NCI-H226 (cell line): ENCODE data around the gene APOBEC3G.
"Not testable (repeated sequence)": the region's sequence is repeated elsewhere in the genome, so short reads cannot be mapped to it uniquely, and the experiment has no call there.

Source experiments
- DNase-seq: peaks from one replicate; pipeline ENCODE4 v3.0.0-alpha.2; 2015

APOBEC3G gene

DNA sequence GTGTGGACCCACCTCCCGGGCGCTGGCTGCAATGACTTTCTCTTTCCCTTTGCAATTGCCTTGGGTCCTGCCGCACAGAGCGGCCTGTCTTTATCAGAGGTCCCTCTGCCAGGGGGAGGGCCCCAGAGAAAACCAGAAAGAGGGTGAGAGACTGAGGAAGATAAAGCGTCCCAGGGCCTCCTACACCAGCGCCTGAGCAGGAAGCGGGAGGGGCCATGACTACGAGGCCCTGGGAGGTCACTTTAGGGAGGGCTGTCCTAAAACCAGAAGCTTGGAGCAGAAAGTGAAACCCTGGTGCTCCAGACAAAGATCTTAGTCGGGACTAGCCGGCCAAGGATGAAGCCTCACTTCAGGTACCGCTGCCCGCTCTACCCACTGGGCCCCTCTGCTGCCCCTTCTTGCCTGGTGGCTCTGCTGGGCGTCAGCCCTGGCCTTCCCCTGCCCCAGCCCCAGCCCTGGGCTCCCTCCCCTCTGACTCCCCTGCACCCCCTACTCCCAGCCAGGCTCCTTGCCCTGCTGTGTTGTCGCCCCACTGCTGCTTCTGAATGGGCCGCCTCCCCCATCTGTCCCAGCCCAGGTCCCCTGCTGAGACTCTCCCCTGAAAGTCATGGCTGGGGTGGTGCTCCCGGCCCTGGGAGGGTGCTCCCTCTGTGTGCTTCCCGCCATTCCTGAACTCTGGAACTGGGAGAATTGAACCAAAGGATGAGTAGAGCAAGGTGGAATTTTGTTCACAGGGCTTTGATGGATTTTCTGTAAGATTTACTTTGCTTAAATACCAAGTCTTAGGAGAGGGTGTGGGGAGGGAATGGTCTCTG is at the start of gene APOBEC3G:
Gene APOBEC3G, plus strand, starts transcription at position 250 of the 815 bp plus-strand sequence. Its CDS starts 87 bp downstream, at position 337.
- DNase-seq = not testable (repeated sequence)

DNA sequence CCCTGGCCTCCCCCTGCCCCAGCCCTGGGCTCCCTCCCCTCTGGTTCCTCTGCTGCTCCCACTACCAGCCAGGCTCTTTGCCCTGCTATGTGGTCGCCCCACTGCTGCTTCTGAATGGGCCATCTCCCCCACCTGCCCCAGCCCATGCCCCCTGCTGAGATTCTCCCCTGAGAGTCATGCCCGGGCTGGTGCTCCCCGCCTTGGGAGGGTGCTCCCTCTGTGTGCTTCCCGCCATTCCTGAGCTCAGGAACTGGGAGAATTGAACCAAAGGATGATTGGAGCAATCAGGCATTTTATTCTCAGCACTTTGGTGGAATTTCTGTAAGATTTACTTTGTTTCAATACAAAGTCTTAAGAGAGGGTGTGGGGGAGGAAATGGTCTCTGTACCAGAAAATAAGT is 49.4 kb upstream of the APOBEC3G start:
- DNase-seq = no peak

DNA sequence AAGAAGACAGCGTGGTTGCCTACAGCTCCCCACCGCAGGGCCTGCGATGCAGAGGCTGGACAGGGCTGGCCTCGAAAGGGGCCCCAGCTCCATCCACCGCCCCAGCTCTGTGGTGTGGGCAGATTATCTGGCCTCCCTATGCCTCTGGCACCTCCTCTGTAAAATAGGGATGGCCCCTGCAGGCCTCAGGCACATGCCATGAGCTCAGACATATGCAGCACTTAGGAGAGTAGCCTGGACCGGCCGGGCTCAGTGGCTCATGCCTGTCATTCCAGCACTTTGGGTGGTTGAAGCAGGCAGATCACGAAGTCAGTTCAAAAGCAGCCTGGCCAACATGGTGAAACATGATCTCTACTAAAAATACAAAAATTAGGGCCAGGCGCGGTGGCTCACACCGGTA is 48.8 kb upstream of the APOBEC3G start:
- DNase-seq = no peak

DNA sequence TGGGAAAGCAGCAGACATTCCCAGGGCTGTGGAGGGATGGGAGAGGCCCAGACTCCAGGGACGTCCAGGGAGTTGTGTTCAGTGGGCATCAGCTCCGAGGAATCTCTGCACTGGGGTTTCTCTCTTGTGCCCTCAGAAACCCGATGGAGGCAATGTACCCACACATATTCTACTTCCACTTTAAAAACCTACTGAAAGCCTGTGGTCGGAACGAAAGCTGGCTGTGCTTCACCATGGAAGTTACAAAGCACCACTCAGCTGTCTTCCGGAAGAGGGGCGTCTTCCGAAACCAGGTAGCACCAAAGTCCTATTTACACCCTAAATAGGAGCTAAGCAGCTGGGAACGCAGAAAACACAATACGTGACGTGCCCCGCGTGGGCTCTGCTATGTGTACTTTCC is 47.8 kb upstream of the APOBEC3G start:
- no peak for DNase-seq

DNA sequence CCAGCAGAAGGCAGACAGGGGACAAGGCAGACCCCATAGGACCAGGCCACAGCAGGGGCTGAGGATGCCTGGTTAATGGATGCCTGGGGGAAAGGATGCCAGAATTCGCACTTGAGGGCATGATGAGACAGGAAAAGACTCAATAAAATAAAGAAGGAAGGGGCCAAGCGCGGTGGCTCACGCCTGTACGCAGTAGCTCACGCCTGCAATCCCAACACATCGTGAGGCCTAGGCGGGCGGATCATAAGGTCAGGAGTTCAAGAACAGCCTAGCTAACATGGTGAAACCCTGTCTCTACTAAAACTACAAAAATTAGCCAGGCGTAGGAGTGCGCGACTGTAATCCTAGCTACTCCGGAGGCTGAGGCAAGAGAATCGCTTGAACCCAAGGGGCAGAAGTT is 46.4 kb upstream of the APOBEC3G start:
- DNase-seq = no peak

DNA sequence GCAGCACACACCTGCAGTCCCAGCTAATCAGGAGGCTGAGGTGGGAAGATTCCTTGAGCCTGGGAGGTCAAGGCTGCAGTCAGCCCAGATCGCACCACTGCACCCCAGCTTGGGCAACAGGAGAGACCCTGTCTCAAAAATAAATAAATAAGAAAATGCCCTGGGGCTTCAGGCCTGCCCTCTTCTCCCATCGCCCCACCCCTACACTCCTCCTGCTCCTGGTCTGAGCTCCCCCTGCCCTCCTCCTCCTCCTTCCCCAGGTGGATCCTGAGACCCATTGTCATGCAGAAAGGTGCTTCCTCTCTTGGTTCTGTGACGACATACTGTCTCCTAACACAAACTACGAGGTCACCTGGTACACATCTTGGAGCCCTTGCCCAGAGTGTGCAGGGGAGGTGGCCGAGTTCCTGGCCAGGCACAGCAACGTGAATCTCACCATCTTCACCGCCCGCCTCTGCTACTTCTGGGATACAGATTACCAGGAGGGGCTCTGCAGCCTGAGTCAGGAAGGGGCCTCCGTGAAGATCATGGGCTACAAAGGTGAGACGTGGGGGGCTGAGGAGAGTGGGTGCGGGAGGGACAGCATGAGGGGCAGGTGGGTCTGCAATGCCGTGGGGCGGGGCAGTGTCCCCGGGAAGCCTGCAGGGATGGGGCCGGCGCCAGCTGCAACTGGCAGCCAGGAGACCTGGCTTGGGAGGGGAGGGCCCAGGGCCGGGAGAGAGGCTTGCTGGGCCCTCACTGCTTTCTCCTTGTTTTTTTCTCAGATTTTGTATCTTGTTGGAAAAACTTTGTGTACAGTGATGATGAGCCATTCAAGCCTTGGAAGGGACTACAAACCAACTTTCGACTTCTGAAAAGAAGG is 45.4 kb upstream of the APOBEC3G start:
- DNase-seq = not testable (repeated sequence)

DNA sequence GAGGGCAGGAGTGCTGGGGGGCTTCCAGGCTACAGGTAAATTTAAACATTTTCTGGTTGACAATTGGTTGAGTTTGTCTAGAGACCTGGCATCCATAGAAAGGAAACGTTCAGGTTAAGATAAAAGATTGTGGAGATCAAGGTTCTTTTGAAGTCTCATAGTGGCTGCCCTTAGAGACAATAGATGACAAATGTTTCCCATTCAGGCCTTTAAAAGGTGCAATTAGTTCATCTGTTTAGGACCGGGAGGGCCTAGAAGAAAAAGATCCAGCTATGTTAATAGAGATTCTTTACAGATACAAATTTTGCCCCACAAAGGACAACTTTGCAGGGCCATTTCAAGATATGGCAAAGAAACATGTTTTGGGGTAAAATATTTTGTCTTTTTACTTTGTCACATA is 40.0 kb upstream of the APOBEC3G start:
- not testable (repeated sequence) for DNase-seq

DNA sequence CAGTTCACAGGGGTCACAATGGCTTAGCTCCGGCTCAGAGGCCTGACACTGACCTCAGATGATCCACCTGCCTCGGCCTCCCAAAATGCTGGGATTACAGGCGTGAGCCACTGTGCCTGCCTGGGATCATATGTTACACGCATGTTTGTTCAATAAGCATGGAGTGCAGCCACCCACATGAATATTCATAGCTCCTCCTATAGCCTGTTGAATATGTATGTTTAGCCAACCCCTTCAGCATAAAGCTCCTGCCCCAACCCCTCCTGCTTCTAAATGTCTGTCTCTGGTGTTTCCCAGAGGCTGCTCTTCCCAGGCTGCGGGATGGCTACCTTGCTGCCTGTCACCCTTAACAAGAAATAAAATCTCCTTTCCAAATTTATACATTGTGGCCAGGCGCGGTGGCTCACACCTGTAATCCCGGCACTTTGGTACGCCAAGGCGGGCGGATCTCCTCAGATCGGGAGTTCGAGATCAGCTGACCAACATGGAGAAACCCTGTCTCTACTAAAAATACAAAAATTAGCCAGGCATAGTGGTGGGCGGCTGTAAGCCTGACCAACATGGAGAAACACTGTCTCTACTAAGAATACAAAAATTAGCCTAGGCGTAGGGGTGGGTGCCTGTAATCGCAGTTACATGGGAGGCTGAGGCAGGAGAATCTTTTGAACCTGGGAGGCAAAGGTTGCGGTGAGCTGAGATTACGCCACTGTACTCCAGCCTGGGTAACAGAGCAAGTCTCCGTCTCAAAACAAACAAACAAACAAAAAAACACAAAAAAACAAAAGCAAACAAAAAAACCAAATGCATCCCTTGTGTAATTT is 37.6 kb upstream of the APOBEC3G start:
- DNase-seq = no peak

DNA sequence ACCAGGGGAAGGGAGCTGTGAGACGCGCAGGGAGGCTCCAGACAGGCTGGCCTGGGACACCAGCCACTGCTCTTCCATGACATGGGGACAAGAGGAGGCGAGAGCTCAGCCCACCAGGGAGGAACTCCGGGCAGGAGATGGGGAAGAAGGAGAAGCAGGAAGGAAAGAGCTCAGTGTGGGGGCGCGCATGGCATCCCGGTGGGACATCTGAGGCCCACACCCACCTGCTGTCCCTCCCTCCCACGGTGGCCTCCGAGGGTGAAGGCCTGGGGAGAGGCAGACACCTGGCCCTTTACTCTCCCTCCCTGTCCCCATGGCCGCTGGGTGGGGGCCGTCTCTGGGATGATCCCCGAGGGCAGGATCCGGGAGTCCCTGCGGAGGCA is 36.9 kb upstream of the APOBEC3G start:
- not testable (repeated sequence) for DNase-seq

DNA sequence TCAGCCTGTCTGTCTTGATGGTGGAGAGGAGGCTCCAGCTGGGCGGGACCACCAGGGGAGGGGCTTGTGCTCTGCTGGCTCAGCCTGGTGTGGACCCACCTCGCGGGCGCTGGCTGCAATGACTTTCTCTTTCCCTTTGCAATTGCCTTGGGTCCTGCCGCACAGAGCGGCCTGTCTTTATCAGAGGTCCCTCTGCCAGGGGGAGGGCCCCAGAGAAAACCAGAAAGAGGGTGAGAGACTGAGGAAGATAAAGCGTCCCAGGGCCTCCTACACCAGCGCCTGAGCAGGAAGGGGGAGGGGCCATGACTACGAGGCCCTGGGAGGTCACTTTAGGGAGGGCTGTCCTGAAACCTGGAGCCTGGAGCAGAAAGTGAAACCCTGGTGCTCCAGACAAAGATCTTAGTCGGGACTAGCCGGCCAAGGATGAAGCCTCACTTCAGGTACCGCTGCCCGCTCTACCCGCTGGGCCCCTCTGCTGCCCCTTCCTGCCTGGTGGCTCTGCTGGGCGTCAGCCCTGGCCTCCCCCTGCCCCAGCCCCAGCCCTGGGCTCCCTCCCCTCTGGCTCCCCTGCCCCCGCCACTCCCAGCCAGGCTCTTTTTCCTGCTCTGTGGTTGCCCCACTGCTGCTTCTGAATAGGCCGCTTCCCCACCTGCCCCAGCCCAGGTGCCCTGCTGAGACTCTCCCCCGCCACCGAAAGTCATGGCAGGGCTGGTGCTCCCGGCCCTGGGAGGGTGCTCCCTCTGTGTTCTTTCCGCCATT is 36.4 kb upstream of the APOBEC3G start, which contains the start of gene APOBEC3F:
Gene APOBEC3F, plus strand, starts transcription at position 327 of the 759 bp plus-strand sequence. Its CDS starts 97 bp downstream, at position 424.
- not testable (repeated sequence) for DNase-seq

DNA sequence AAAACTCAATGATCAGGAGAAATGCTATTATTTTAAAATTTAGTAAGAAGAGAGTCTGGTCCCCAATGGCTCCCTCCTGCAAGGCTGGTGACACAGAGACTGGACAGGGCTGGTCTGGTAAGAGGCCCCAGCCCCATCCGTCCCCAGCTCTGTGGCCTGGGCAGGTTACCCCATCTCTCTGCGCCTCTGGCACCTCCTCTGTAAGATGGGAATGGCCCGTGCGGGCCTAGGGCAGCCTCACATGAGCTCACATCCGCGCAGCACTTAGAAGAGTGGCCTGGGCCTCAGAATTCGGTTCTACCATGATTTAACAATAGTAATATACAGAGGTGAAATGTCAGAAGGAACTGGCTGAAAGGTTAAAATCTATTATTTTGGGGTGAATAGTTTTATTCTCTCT is 35.2 kb upstream of the APOBEC3G start:
- DNase-seq = no peak

DNA sequence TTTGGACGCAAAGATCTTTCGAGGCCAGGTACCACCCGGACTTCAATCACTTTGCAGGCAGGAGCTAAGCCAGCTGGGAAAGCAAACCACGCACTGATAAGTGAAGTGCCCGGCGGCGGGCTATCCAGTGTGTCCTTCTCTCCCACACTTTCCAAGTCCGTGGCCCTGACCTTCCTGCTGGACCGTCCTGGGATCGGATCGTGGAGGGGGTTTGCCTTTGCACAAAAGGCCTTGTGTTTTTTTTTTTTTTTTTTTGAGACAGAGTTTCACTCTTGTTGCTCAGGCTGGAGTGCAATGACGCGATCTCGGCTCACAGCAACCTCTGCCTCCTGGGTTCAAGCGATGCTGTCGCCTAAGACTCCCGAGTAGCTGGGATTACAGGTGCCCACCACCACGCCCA is 34.0 kb upstream of the APOBEC3G start:
- DNase-seq = not testable (repeated sequence)

DNA sequence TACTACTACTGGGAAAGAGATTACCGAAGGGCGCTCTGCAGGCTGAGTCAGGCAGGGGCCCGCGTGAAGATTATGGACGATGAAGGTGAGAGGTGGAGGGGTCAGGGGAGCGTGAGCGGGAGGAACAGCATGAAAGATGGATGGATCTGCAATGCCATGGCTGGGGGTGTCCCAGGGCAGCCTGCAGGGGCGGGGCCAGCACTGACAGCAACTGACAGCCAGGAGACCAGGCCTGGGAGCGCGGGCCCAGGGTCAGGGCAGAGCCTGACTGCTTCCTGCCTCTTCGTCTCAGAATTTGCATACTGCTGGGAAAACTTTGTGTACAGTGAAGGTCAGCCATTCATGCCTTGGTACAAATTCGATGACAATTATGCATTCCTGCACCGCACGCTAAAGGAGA is 31.9 kb upstream of the APOBEC3G start:
- not testable (repeated sequence) for DNase-seq

DNA sequence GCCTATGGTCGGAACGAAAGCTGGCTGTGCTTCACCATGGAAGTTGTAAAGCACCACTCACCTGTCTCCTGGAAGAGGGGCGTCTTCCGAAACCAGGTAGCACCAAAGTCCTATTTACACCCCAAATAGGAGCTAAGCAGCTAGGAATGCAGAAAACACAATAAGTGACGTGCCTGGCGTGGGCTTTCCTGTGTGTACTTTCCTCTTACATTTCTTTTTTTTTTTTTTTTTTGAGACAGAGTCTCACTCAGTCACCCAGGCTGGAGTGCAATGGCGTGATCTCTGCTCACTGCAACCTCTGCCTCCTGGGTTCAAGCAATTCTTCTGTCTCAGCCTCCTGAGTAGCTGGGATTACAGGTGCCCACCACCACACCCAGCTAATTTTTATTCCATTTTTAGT is 27.6 kb upstream of the APOBEC3G start:
- not testable (repeated sequence) for DNase-seq

DNA sequence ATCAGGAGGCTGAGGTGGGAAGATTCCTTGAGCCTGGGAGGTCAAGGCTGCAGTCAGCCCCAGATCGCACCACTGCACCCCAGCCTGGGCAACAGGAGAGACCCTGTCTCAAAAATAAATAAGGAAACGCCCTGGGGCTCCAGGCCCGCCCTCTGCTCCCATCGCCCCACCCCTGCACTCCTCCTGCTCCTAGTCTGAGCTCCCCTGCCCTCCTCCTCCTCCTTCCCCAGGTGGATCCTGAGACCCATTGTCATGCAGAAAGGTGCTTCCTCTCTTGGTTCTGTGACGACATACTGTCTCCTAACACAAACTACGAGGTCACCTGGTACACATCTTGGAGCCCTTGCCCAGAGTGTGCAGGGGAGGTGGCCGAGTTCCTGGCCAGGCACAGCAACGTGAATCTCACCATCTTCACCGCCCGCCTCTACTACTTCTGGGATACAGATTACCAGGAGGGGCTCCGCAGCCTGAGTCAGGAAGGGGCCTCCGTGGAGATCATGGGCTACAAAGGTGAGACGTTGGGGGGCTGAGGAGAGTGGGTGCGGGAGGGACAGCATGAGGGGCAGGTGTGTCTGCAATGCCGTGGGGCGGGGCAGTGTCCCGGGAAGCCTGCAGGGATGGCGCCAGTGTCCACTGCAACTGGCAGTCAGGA is 25.1 kb upstream of the APOBEC3G start:
- not testable (repeated sequence) for DNase-seq

DNA sequence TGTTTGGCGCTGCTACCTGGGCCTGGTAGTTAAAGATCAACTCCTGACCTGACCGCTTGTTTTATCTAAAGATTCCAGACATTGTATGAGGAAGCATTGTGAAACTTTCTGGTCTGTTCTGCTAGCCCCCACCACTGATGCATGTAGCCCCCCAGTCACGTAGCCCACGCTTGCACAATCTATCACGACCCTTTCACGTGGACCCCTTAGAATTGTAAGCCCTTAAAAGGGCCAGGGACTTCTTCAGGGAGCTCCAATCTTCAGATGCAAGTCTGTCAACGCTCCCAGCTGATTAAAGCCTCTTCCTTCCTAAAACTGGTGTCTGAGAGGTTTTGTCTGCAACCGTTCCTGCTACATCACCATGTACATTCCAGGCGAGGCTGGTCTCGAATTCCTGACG is 21.4 kb upstream of the APOBEC3G start:
- DNase-seq = no peak

DNA sequence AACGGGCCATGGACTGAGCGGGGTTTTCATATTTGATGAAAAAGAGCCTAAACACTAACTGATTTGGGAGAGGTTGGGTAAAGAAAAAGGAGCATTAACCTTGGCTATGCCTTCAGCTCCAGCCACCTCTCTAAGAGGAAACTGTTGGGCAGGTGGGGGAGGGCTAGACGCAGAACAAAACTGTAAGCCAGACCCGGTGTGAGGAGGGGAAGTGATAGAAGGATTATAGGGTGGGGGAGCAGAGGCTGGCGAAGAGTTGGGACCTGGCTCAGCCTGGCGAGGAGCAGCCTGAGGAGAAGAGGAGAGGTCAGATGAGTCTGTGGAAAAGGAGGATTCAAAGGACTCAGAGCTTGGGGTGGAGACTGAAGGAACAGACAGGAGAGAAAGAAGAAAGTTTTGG is 15.8 kb upstream of the APOBEC3G start:
- not testable (repeated sequence) for DNase-seq

DNA sequence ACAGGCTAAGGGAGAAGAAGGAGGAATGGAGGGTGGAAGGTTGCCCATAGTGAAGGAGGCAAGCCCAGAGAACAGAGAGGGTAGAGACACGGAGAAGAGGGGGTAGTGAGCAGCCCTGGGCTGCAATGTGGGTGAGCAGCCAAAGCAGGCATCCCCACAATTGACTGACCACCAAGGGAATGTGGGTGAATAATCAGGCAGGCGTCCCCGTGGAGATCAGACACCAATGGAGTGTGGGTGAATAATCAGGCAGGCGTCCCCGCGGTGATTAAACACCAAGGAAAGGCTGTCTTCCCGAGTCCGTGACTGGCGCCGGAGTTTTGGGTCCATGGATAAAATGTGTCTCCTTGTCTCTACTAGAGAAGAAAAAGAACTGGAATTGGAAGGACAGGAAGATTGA is 15.1 kb upstream of the APOBEC3G start:
- not testable (repeated sequence) for DNase-seq

DNA sequence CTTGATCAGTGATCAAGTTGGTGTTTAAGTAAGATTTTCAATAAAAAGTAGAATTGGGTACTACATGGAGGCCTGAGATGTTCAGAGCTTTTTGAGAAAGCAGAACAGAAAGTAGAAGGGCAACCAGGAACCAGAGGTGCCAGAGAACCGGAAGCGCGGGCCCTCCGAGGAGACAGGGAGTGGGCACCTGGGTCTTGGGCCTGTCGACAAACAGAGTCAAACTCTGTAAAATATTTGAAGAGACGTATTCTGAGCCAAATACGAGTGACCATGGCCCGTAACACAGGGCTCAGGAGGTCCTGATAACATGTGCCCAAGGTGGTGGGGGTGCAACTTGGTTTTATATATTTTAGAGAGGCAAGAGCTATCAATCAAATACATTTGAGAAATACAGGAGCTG is 13.2 kb upstream of the APOBEC3G start:
- DNase-seq = not testable (repeated sequence)

DNA sequence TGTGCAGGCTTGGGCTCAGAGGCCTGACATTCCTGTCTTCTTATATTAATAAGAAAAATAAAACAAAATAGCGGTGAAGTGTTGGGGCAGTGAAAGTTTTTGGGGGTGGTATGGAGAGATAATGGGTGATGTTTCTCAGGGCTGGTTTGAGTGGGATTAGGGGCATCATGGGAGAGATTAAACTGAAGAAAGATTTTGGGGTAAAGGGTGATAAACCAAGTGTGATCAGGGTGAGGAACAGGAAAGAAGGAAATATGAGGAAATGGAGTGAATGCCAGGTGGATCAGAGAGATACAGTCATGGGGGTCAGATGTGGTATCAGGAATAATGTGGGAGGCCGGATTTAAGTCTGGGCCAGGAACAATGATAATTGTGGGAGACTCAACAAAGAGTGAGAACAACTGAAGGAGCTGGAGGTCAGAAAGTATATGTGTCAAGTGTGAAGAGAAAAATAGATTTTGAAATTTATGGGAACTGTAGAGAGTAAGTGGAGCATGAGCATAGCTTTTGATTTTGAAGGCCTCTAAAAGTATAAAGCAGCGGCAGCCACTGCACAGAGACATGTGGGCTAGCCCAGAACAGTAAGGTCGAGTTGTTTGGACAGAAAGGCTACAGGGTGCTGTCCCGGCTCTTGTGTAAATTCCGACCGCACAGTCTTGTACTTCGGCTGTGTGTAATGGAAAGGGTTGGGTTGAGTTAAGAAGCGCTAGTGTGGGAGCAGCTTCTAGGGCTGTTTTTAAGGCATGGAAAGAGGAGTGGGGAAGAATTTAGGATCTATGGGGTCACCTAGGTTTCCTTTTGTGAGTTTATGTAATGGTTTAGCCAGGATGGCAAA is 10.4 kb upstream of the APOBEC3G start:
- not testable (repeated sequence) for DNase-seq
